Hindlimb muscle (tissue), 1 donor: ENCODE results near the gene FCHSD1. TPM values are rescaled to one million over a fixed set of nuclear protein-coding genes. Genes with fewer than 3 reads are reported as not detected.
A peak's percentile ranks its signal among the peaks of the same experiment; 100 is the strongest.
"Not testable (repeated sequence)": the region's sequence is repeated elsewhere in the genome, so short reads cannot be mapped to it uniquely, and the experiment has no call there.

Experiments used
- DNase-seq: peaks from one replicate; pipeline ENCODE4 v3.0.0-alpha.2; 2013
- polyA plus RNA-seq: library from polyadenylated mRNA; unstranded; fragments of 120-200 nt; gene quantifications from one replicate; pipeline ENCODE4 v1.2.1, GENCODE V29; 2013; ENCODE audit not compliant: insufficient read length

Gene FCHSD1
- polyA plus RNA-seq, 1 donor: 7.6 TPM

DNA sequence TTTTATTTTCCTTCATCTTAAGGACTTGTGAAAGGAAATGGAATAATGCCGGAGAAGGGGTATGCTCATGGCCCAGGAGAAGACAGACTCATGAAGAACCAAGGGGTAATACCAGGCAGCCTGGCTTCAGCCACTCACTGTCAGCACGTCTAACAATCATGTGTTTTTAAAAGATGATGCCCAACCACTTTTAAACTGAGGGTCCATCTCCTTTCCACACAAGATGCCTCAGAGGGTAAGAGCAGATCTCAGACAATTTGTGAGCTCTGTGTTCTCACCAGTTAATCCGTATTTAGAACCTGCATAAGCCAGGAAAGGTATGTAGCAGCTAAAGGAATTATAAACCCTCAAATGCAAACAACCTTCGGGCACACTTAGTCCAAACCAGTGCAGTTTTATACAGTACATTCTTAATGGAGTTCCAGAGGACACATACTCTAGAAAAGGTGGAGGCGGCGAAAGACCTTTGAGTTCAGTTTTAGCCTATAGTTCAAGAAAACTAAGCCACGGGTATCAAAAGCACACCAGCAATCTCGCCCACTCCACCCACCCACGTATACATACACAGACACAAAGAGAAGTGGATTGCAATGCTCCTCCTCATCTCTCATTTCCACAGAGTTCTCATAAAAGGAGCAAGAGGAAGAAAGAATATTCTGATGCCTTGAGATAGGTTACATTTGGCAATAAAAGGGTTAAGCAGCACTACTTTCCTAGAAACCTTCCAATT lies 35.1 kb downstream of the FCHSD1 start:
- DNase-seq: no peak

DNA sequence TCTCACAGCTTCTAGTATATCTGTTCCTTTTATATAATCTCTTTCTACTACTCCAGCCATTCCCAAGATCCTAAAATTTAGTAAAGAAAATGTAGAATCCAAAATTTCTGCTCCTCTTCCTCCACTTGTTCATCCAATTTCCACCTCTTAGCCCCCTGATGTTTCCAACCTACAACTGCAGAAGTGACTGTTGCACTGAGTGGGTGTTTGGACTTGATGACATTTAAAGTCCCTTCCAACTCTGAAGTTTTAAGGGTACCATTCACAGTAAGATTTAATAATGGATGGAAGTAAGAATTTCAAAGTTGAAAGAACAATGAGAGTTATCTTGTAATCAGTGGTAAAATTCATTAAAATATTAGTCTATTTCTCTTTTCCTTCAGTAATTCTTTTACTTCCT lies 37.9 kb downstream of the FCHSD1 start:
- no peak for DNase-seq

DNA sequence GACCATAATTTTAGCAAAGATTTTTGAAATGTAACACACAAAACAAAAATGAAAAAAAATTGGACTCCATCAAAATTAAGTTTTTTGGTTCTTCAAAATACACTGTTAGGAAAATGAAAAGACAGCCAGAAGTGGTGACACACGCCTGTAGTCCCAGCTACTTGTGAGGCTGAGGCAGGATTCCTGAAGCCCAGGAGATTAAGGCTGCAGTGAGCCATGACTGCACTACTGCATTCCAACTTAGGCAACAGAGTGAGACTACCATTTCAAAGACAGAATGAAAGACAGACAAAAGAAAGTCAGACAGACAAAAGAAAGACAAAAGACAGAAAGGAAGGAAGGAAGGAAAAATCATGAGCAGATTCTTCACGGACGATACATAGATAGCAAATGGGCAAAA lies 39.9 kb downstream of the FCHSD1 start:
- DNase-seq: no peak

DNA sequence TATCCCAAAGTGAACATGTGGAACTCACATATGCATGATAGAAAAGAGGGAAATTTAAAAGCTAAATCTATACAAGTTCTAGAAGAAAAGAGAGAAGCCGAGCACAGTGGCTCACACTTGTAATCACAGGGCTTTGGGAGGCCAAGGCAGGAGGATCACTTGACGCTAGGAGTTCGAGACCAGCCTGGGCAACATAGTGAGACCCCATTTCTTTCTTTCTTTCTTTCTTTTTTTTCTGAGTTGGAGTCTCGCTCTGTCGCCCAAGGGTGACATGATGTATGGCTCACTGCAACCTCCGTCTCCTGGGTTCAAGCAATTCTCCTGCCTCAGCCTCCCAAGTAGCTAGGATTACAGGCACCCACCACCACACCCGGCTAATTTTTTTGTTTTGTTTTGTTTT lies 41.3 kb downstream of the FCHSD1 start:
- DNase-seq: not testable (repeated sequence)

DNA sequence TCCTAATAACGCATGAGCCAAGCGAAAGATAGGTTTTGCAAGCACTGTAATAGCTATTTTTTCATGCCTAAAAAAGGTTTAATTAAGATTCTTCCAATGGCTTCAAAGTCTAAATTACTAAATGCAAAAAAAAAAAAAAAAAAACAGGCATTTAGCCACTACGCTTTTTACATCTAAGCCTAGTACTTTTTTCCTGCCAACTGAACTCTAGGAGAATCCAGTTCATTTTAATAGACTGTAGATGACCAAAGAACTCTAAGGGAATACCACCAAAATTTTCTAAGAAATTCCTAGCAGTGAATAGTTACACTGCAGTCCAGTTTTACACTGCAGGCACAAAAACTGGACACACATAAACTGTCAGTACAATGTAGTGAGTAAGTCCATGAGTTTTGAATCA lies 42.2 kb downstream of the FCHSD1 start:
- DNase-seq: no peak

DNA sequence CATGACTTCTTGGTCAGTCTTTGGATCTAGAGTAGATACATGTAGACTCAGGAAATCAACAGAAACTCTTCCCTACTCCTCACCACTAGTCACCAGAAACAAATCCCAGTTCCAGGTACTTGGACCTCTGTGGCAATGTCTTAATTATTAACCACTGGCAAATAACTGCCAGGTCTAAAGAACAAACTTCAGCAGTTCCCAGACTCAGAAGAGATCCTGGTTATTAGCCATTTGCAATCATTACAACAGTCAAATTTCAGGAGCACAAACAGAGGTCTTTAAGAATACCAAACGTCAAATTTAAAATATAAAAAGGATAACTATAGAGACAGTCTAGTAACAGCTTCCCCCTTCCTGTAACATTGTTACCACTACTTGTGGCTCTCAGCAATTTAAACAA lies 42.7 kb downstream of the FCHSD1 start:
- DNase-seq: no peak

DNA sequence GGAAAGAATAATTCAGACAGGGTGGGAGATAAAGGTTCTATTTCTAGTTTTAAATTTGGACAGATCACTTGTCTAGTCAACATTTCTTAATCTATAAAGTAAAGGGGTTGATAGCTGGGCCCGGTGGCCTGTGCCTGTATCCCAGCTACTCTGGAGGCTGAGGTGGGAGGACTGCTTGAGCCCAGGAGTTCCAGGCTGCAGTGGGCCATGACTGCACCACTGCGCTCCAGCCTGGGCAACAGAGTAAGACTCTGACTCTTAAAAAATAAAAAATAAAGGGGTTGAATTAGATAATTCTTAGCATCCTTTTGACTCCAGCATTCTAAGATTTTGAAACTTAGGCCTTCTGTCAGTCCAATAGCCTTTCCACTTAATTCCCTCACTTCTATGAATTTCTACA lies 43.2 kb downstream of the FCHSD1 start:
- no peak for DNase-seq

DNA sequence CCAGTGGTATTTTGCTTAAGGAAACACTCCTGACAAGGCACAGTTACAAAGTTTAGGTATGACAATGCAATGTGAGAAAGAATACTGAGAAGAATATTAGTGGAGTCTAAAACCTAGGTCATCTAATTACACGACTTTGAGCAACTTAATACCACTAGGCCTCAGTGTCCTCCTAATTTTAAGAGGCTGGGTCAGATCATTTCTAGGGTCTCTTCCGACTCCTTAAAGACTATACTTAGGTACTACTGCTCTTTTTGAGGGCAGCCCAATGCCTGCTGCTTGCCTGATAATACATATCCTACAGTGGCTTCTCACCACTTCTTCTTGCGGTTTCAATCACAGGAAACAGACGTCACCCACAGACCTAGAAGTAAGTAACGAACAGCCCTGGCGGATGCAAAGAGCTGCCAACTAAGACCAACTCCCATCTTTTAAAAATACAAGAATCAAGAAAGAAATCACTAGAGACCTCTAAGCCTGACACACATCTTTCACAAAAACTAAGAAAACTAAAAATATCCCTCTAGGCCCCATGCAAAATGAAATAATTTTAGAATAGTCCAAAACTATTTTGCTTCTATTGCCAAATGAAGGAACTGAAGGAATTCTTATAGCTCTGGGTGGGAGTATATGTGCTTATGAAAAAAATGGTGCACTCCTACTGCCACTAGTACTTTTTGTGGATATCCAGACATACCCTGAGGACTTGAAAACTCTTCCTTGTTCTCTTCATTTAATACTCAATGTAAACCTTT lies 45.5 kb downstream of the FCHSD1 start:
- DNase-seq: no peak

DNA sequence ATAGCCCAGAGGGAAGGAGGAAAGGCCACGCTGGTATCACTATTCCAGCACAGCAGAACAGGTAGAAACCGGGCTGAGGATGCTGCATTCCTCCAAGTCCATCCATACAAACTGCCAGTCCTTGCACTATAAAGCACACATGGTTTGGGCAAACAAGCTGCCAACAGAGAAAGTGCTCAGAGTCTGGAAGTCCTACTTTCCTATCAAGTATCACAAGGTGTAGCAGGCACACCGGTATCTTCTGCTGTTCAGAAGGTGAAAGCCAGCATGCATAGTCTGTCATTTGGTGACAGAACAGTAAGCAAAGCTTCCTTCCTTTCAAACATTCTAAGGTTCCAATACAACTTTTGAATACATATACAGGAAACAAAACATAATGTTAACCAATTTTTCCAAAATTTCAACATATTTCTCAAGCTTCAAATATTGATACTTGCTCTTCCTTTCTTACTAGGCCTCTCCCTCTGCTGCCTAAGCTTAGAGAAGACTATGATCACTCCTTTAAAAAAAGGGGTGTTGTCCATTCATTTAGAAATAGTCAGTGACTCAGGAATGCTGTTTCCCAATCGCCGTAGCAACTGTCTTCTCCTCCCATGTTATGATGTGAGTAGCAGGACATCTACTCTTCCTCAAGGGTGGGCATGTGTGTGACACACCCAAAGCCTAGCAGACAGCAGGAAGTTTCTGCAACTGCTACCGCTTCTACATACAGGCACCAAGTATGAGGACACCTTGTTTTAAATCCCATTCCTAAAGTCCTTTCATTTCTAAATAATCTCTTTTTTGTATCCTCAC lies 47.1 kb downstream of the FCHSD1 start:
- DNase-seq: peak; percentile 42

DNA sequence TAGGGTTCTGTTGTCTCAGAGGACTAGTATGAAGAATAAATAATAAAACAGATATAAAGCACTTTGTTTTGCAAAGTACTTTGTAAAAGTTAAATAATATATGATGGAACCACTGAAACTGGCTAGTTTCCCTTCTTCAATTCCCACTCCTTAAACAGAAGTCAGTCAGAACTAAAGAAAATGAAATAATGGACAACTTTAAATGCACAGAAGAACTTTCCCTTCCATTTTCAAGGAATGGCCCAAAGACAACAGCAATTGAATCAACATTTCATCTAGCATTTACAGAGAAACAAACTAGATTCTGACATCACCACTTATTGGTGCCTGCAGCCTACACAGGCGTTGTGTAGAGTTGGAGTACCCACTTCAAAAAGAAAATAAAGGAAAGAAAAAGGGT lies 48.6 kb downstream of the FCHSD1 start:
- DNase-seq: no peak

DNA sequence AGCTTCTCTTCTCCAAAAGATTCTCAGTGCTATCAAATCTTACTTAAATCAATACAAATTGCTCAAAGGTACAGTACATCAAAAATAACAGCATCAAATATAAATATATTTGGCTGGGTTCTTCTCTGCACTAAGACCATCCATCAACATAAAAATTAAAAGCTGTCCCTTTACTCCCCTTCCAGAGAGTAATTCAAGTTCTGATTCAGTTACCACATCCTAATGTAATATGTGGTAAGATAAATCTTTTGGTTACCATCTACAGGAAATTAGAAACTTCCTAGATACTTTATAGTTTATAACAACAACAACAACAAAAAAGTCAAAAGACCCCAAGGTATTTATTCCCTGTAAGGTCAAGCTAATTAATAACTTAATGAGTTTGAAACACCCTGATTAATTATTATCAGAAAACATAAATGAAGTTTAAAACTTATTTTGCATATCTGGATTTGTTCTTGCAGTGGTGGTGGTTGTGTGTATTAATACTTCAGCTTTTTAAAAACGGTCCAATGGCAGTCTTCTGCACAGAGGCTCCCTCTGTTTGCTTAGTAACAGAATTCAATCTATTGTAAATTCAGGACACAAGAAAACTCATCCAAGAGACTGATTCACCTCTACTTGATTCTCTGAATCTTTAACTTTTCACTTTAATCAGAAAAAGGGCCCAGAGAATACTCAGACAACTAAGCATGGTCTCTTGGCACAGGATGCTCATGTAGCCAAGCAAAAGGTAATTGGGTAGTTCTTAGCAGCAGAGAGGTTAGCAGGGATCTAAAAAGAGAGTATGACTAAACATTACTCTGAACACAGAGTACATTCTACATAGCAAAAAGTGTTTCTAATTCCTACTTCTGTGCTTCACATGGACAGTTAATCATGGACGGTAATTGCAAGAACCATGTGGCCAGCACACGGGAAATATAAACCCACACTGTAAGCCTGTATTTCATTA lies 52.5 kb downstream of the FCHSD1 start:
- no peak for DNase-seq

DNA sequence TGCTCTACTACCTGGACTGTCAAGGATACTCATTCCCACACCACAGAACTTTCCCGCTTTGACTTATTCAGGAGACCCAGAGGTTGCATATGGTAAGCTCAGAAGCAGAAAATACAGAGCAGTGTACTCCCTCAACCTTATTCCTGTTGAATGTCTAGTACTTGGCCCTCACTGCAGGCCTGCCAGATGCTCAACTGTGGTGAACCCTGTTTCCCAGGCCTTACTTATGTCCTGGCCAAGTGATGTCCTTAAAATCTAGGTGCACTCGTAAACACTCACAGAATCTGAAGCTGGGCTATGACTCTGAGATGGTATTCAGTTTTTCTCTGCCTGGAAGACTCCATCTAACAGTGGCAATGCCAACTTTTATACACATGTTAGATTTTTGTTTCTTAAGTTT lies 53.4 kb downstream of the FCHSD1 start:
- no peak for DNase-seq

DNA sequence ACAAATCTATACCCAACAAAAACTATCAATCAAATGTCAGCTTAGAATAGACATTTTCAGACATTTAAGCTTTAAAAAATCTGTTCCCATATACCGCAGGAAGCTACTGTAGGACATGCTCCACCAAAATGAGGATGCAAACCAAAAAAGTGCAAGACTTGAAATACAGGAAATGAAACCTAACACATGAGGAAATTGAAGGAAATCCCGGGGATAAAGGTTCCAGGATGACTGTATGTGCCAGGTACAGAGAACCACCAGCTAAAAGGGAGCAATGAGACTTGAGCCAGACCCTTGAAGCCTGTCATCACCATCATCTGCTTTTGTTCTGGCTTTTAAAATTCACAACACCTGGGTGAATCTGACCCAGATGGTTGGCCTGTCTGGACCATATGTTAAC lies 53.8 kb downstream of the FCHSD1 start:
- DNase-seq: no peak

DNA sequence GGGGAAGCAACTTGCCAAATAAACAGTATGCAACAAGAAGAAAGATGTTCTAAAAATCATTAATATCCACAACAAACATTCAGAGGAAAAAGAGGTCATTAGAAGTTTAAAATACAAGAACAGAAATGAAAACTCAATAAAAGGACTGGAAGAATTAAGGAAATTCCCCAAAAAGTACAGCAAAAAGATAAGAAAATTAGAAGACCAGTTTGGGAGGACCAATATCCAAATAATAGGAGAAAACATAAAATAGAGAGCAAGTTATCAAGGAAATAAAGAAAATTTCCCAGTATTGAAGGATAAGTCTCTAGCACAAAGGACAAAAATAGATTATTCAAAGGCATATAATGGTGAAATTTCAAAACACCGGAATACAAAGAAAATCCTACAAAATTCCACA lies 54.4 kb downstream of the FCHSD1 start:
- DNase-seq: no peak

DNA sequence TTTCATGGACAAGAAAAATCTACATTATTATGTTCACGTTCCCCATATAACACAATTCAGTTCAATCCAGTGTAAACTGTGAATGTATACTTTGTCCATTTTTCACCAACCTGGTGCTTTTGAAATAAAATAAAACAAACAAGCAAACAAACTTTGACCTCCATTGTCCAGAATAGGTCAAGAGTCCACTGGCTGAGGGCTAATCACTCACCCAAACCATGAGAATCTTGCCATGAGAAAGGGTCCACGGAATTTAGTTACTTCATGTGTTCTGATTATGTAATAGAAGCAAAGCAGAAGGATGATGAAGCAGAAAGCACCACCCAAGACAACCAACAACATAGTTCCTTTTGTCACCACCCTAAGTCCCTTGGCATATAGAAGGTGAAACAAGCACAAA lies 61.1 kb downstream of the FCHSD1 start:
- no peak for DNase-seq

Other genes with a start within 250 kb of the FCHSD1 start
- 4.4 TPM for gene PCDHGA9, start 248.6 kb downstream of the FCHSD1 start, polyA plus RNA-seq
- gene PCDHGB6, start 243.4 kb downstream of the FCHSD1 start, polyA plus RNA-seq: 4.0 TPM
- 1.6 TPM for gene PCDHGA10, start 238.4 kb downstream of the FCHSD1 start, polyA plus RNA-seq
- 9.9 TPM for gene PCDHGB7, start 233.7 kb downstream of the FCHSD1 start, polyA plus RNA-seq
- gene PCDHGA11, start 230.4 kb downstream of the FCHSD1 start, polyA plus RNA-seq: 3.0 TPM
- gene PCDHGA12, start 220.9 kb downstream of the FCHSD1 start, polyA plus RNA-seq: 2.4 TPM
- 119 TPM for gene PCDHGC3, start 175.5 kb downstream of the FCHSD1 start, polyA plus RNA-seq
- 1.7 TPM for gene PCDHGC4, start 166.4 kb downstream of the FCHSD1 start, polyA plus RNA-seq
- 1.1 TPM for gene PCDHGC5, start 162.3 kb downstream of the FCHSD1 start, polyA plus RNA-seq
- 22.7 TPM for gene DIAPH1, start 32.4 kb downstream of the FCHSD1 start, polyA plus RNA-seq
- gene HDAC3, start 14.6 kb downstream of the FCHSD1 start, polyA plus RNA-seq: 48.3 TPM
- 0.12 TPM for gene RELL2, start 14.4 kb downstream of the FCHSD1 start, polyA plus RNA-seq
- gene ARAP3, start 30.8 kb upstream of the FCHSD1 start, polyA plus RNA-seq: 13.9 TPM
- gene PCDH1, start 227.0 kb upstream of the FCHSD1 start, polyA plus RNA-seq: 18.8 TPM